CD14-positive monocyte (primary cell): ENCODE measurements around the gene PUS7. TPM values are rescaled to one million over a fixed set of nuclear protein-coding genes. Genes with fewer than 3 reads are reported as not detected.

Experiments used
- DNase-seq, 3 donors: peaks; one replicate each; pipeline ENCODE4 v3.0.0-alpha.2; 2011 to 2022
- H2AFZ ChIP-seq: 2 replicates; pipeline ENCODE4 v1.6.0; 2012; ENCODE audit warnings: mild to moderate bottlenecking, low read depth, low read length, inconsistent platforms; ENCODE audit not compliant: insufficient read depth, poor library complexity, severe bottlenecking
- H3K27ac ChIP-seq, 2 donors: 1 replicate in 1 of 2; 2 replicates in 1 of 2; pipeline ENCODE4 v1.5.1; 2012 to 2013; ENCODE audit warnings: low read length in 2 of 2, control low read depth in 1 of 2, inconsistent platforms in 1 of 2, low read depth in 1 of 2, mild to moderate bottlenecking in 1 of 2
- H3K27me3 ChIP-seq, 2 donors: one replicate each; pipeline versions ENCODE4 v1.6.0 to v1.6.1; 2011 to 2013; ENCODE audit warnings: low read length in 2 of 2; ENCODE audit not compliant: control insufficient read depth in 2 of 2, insufficient read depth in 2 of 2
- H3K36me3 ChIP-seq, 2 donors: replicated peaks in 1 of 2; 1 replicate in 1 of 2; 2 replicates in 1 of 2; pipeline versions ENCODE4 v1.5.1 to v1.6.1; 2012 to 2013; ENCODE audit warnings: low read length in 2 of 2, control low read depth in 1 of 2, inconsistent platforms in 1 of 2, mild to moderate bottlenecking in 1 of 2; ENCODE audit not compliant: insufficient read depth in 2 of 2, control insufficient read depth in 1 of 2
- H3K4me1 ChIP-seq, 2 donors: 1 replicate in 1 of 2; 2 replicates in 1 of 2; pipeline versions ENCODE4 v1.5.1 to v1.6.1; 2012 to 2013; ENCODE audit warnings: low read length in 2 of 2, control low read depth in 1 of 2, inconsistent platforms in 1 of 2, mild to moderate bottlenecking in 1 of 2, moderate library complexity in 1 of 2; ENCODE audit not compliant: insufficient read depth in 2 of 2, control insufficient read depth in 1 of 2
- H3K4me2 ChIP-seq: replicated peaks from 2 replicates; pipeline ENCODE3; 2012; ENCODE audit warnings: low read length, moderate library complexity, mild to moderate bottlenecking; ENCODE audit not compliant: poor library complexity, severe bottlenecking; ENCODE audit errors: extremely low read depth
- H3K4me3 ChIP-seq, 3 experiments: fragments of 200-600 bp in 1 of 3; sonication (generic) in 1 of 3; replicated peaks in 1 of 3; 1 replicate in 2 of 3; 2 replicates in 1 of 3; pipeline ENCODE4 v1.5.1; 2011 to 2013; ENCODE audit warnings: low read length in 3 of 3, mild to moderate bottlenecking in 3 of 3, control low read depth in 2 of 3, low read depth in 2 of 3, inconsistent platforms in 1 of 3, moderate library complexity in 1 of 3
- H3K79me2 ChIP-seq: 2 replicates; pipeline ENCODE4 v1.6.0; 2012; ENCODE audit warnings: mild to moderate bottlenecking, control low read depth, inconsistent platforms, low read length, moderate library complexity; ENCODE audit not compliant: insufficient read depth
- H3K9ac ChIP-seq: 2 replicates; pipeline ENCODE4 v1.6.0; 2017; ENCODE audit warnings: low read length, mild to moderate bottlenecking; ENCODE audit not compliant: insufficient read depth, poor library complexity, severe bottlenecking
- H3K9me3 ChIP-seq, 2 donors: replicated peaks in 1 of 2; 1 replicate in 1 of 2; 2 replicates in 1 of 2; pipeline versions ENCODE4 v1.5.1 to v1.6.1; 2012 to 2013; ENCODE audit warnings: low read length in 2 of 2, control low read depth in 1 of 2; ENCODE audit not compliant: control insufficient read depth in 1 of 2, insufficient read depth in 1 of 2
- H4K20me1 ChIP-seq: 2 replicates; pipeline ENCODE4 v1.6.0; 2012; ENCODE audit warnings: mild to moderate bottlenecking, low read length, control low read depth, moderate library complexity; ENCODE audit not compliant: insufficient read depth
- H3K27ac Mint-ChIP-seq, 7 donors: one replicate each; pipeline ENCODE4 v1.8.0; 2020; ENCODE audit warnings: mild to moderate bottlenecking in 7 of 7, mixed read lengths in 7 of 7, moderate library complexity in 6 of 7, inconsistent platforms in 2 of 7
- H3K27me3 Mint-ChIP-seq, 3 donors: one replicate each; pipeline ENCODE4 v1.8.0; 2021 to 2022; ENCODE audit warnings: low read depth in 3 of 3, mild to moderate bottlenecking in 3 of 3, mixed read lengths in 3 of 3, moderate library complexity in 3 of 3, inconsistent platforms in 1 of 3
- H3K36me3 Mint-ChIP-seq, 2 donors: one replicate each; pipeline ENCODE4 v1.8.0; 2020; ENCODE audit warnings: mixed read lengths in 2 of 2, inconsistent platforms in 1 of 2, mild to moderate bottlenecking in 1 of 2
- H3K4me1 Mint-ChIP-seq: one replicate; pipeline ENCODE4 v1.8.0; 2020; ENCODE audit warnings: mild to moderate bottlenecking, mixed read lengths
- H3K4me3 Mint-ChIP-seq, 2 donors: one replicate each; pipeline ENCODE4 v1.8.0; 2020; ENCODE audit warnings: mild to moderate bottlenecking in 2 of 2, mixed read lengths in 2 of 2, moderate library complexity in 1 of 2
- H3K9me3 Mint-ChIP-seq, 7 donors: one replicate each; pipeline ENCODE4 v1.8.0; 2020 to 2022; ENCODE audit warnings: mixed read lengths in 7 of 7, mild to moderate bottlenecking in 6 of 7, moderate library complexity in 6 of 7, inconsistent platforms in 2 of 7
- WGBS: methylation state at CpG from one replicate; pipeline ENCODE4 v1.1.5; 2013; ENCODE audit warnings: missing lambda C conversion rate; ENCODE audit not compliant: insufficient coverage; 5-methylcytosine and 5-hydroxymethylcytosine counted together
- intact Hi-C, 2 donors: fragments of 100-400 bp; cut with micrococcal nuclease; formaldehyde crosslinking; loops; one replicate each; pipeline versions ENCODE4 v1.15.0 to v1.15.1; 2023
- polyA plus RNA-seq, 3 donors: library from polyadenylated mRNA; depleted of rRNA in 1 of 3; unstranded in 2 of 3; stranded (reverse) in 1 of 3; fragments of 300-500 nt in 2 of 3; fragments of >200 nt in 1 of 3; fragmentation: Illumina TruSeq in 2 of 3; gene quantifications; 1 replicate in 2 of 3; 2 replicates in 1 of 3; pipeline ENCODE4 v1.2.3, GENCODE V29; 2012 to 2021
- TF ChIP-seq, protein P1 (sequence below): fragments of 200-600 bp; IDR thresholded peaks from one replicate; pipeline ENCODE4 v1.8.0; 2022; ENCODE audit warnings: antibody characterized with exemption, mild to moderate bottlenecking

The PUS7 gene
- polyA plus RNA-seq, 3 donors, result 1.3 to 1.8 (median 1.6) TPM

- no peak for DNase-seq
- Histone ChIP-seq H3K4me1 (no peaks in the 10 kb centered on the region), H3K27me3 (no peaks in the 10 kb centered on the region), H3K4me2 (no peak overlapping the region), H3K4me3 (no peak overlapping the region), H3K9ac (no peak overlapping the region), H3K27ac (no peak overlapping the region), H4K20me1 (no peaks in the 10 kb centered on the region), H3K79me2 (no peaks in the 10 kb centered on the region), H3K9me3 (no peaks in the 10 kb centered on the region), H3K36me3 (peaks cover 67 to 91% of the 10 kb centered on the region in 2 donors), H2AFZ (no peak overlapping the region)
- TF ChIP-seq, protein P1, sequence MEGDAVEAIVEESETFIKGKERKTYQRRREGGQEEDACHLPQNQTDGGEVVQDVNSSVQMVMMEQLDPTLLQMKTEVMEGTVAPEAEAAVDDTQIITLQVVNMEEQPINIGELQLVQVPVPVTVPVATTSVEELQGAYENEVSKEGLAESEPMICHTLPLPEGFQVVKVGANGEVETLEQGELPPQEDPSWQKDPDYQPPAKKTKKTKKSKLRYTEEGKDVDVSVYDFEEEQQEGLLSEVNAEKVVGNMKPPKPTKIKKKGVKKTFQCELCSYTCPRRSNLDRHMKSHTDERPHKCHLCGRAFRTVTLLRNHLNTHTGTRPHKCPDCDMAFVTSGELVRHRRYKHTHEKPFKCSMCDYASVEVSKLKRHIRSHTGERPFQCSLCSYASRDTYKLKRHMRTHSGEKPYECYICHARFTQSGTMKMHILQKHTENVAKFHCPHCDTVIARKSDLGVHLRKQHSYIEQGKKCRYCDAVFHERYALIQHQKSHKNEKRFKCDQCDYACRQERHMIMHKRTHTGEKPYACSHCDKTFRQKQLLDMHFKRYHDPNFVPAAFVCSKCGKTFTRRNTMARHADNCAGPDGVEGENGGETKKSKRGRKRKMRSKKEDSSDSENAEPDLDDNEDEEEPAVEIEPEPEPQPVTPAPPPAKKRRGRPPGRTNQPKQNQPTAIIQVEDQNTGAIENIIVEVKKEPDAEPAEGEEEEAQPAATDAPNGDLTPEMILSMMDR, result no peak
- no peaks in the 10 kb centered on the region for H3K4me1 Mint-ChIP-seq
- H3K4me3 Mint-ChIP-seq, result no peak overlapping the region
- peaks cover 57 to 82% of the 10 kb centered on the region in 2 donors for H3K36me3 Mint-ChIP-seq
- H3K9me3 Mint-ChIP-seq, result no peaks in the 10 kb centered on the region
- WGBS, result 100% methylated on average over 1 of the region's 1 CpG
- intact Hi-C loops, result no loop called here
- H3K27ac Mint-ChIP-seq, result no peak overlapping the region
- peaks cover 0 to 2% (median 0%) of the 10 kb centered on the region in 3 donors for H3K27me3 Mint-ChIP-seq
Measured at GRCh38 chr7:105559926-105560325, 37.9 kb upstream of the PUS7 start.

DNA sequence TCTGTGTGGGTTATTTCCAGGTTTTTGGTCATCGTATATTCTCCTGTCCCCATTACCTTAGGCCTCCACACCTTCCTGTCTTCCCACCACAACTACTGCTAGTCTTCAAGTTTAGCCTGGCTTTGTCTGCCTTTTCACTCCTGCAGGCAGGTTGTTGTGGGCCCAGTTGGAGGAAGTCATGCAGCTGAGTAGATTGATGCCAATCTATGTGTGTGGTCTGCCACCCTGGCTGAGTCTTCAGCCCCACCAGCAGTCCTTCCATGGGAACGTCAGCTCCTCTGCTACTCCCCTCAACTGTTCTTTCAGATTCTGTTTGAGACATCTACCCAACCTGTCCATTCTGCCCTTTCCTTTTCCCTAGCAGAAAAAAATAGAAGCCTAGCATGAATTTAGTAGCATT, 16.3 kb upstream of the PUS7 start:
- Histone ChIP-seq H3K4me3 (no peak overlapping the region), H2AFZ (no peak overlapping the region), H3K36me3 (peaks cover 52 to 79% of the 10 kb centered on the region in 2 donors), H3K27ac (no peak overlapping the region), H4K20me1 (no peaks in the 10 kb centered on the region), H3K4me2 (no peak overlapping the region), H3K79me2 (peaks cover 9% of the 10 kb centered on the region), H3K9ac (no peak overlapping the region), H3K4me1 (peaks cover under 1% of the 10 kb centered on the region in 2 donors), H3K27me3 (no peaks in the 10 kb centered on the region), H3K9me3 (no peaks in the 10 kb centered on the region)
- Mint-ChIP-seq H3K9me3 (no peaks in the 10 kb centered on the region), H3K4me3 (no peak overlapping the region), H3K4me1 (peaks cover 6% of the 10 kb centered on the region), H3K27ac (no peak overlapping the region), H3K27me3 (peaks cover 0 to 2% (median 0%) of the 10 kb centered on the region in 3 donors), H3K36me3 (peaks cover 38 to 72% of the 10 kb centered on the region in 2 donors)
- intact Hi-C loops, result no loop called here
- TF ChIP-seq, protein P1, result no peak
- 57% methylated on average over 1 of the region's 2 CpGs for WGBS
- no peak for DNase-seq
